Lower lobe of right lung (tissue), 2 donors: ENCODE measurements around the gene MAGI2. TPM values are rescaled to one million over a fixed set of nuclear protein-coding genes. Genes with fewer than 3 reads are reported as not detected.

ENCODE experiments used
- ATAC-seq, 2 donors: fragments of 200-7000 bp; cut with Tn5 transposase; one replicate each; pipeline ENCODE4 v1.9.1; 2020 to 2022; ENCODE audit warnings: mild to moderate bottlenecking in 2 of 2, moderate library complexity in 2 of 2
- DNase-seq: peaks from one replicate; pipeline ENCODE4 v3.0.0-alpha.2; 2020
- H3K27ac ChIP-seq: fragments of 200-600 bp; one replicate; pipeline ENCODE4 v1.8.0; 2022
- H3K27me3 ChIP-seq: fragments of 200-600 bp; one replicate; pipeline ENCODE4 v1.8.0; 2022; ENCODE audit warnings: low read depth
- H3K36me3 ChIP-seq: fragments of 200-600 bp; one replicate; pipeline ENCODE4 v1.8.0; 2022; ENCODE audit warnings: mild to moderate bottlenecking
- H3K4me1 ChIP-seq: fragments of 200-600 bp; one replicate; pipeline ENCODE4 v1.8.0; 2022
- H3K4me3 ChIP-seq: fragments of 200-600 bp; one replicate; pipeline ENCODE4 v1.8.0; 2022; ENCODE audit warnings: mild to moderate bottlenecking
- H3K9me3 ChIP-seq: fragments of 200-600 bp; one replicate; pipeline ENCODE4 v1.8.0; 2022
- CTCF ChIP-seq: fragments of 200-600 bp; IDR thresholded peaks from one replicate; pipeline ENCODE4 v1.8.0; 2022; ENCODE audit warnings: antibody characterized with exemption, mild to moderate bottlenecking
- intact Hi-C: fragments of 100-400 bp; cut with DNase I; formaldehyde crosslinking; loops from one replicate; pipeline ENCODE4 v1.11.0; 2022
- total RNA-seq: library from RNA; stranded (reverse); fragmentation: NEBNext Ultra II Directional; extraction: Animal tissue kit (Norgen Biotek cat#: 25700); gene quantifications from one replicate; pipeline ENCODE4 v1.2.1, GENCODE V29; 2021
- donor health status: DM: no; HTN: yes; CAD: no; lungs with severe emphysema.

MAGI2 gene
- total RNA-seq, 1 donor from 2014 or later: 15.3 TPM

- H3K4me1 ChIP-seq: no peaks in the 10 kb centered on the region
- no peaks in the 10 kb centered on the region for H3K27me3 ChIP-seq
- no peak overlapping the region for H3K27ac ChIP-seq
- no peak overlapping the region for H3K4me3 ChIP-seq
- H3K9me3 ChIP-seq: no peaks in the 10 kb centered on the region
- ATAC-seq: no peak
- intact Hi-C loops: no loop called here
- no peaks in the 10 kb centered on the region for H3K36me3 ChIP-seq
- TF ChIP-seq CTCF: no peak
- DNase-seq: no peak
Measured at GRCh38 chr7:78148166-78148894, 1305.1 kb downstream of the MAGI2 start.

GRCh38 chr7:78146546-78146945 lies 1306.9 kb downstream of the MAGI2 start:
- H3K27ac ChIP-seq: no peak overlapping the region
- intact Hi-C loops: no loop called here
- ATAC-seq (no peak), DNase-seq (no peak)
- no peaks in the 10 kb centered on the region for H3K27me3 ChIP-seq
- no peaks in the 10 kb centered on the region for H3K36me3 ChIP-seq
- no peak for TF ChIP-seq CTCF
- H3K4me1 ChIP-seq: no peaks in the 10 kb centered on the region
- no peaks in the 10 kb centered on the region for H3K9me3 ChIP-seq
- no peak overlapping the region for H3K4me3 ChIP-seq

- intact Hi-C loops: no loop called here
- Histone ChIP-seq H3K27me3 (no peaks in the 10 kb centered on the region), H3K4me3 (no peak overlapping the region), H3K36me3 (no peaks in the 10 kb centered on the region), H3K27ac (no peak overlapping the region), H3K9me3 (no peaks in the 10 kb centered on the region), H3K4me1 (no peaks in the 10 kb centered on the region)
- ATAC-seq (no peak), DNase-seq (no peak)
- TF ChIP-seq CTCF: no peak
Measured at GRCh38 chr7:78143661-78144060, 1309.8 kb downstream of the MAGI2 start.

- H3K36me3 ChIP-seq: no peaks in the 10 kb centered on the region
- no peaks in the 10 kb centered on the region for H3K9me3 ChIP-seq
- no peak overlapping the region for H3K27ac ChIP-seq
- no peak for ATAC-seq
- no peak for TF ChIP-seq CTCF
- DNase-seq: no peak
- H3K27me3 ChIP-seq: no peaks in the 10 kb centered on the region
- no peak overlapping the region for H3K4me3 ChIP-seq
- intact Hi-C loops: no loop called here
- no peaks in the 10 kb centered on the region for H3K4me1 ChIP-seq
Measured at GRCh38 chr7:78141522-78142281, 1311.8 kb downstream of the MAGI2 start.

GRCh38 chr7:78140109-78140508 lies 1313.4 kb downstream of the MAGI2 start:
- intact Hi-C loops: no loop called here
- no peak overlapping the region for H3K4me3 ChIP-seq
- H3K36me3 ChIP-seq: no peaks in the 10 kb centered on the region
- H3K27me3 ChIP-seq: no peaks in the 10 kb centered on the region
- no peak overlapping the region for H3K27ac ChIP-seq
- no peak for TF ChIP-seq CTCF
- ATAC-seq (no peak), DNase-seq (no peak)
- H3K4me1 ChIP-seq: no peaks in the 10 kb centered on the region
- H3K9me3 ChIP-seq: no peaks in the 10 kb centered on the region
